Mesendoderm (in vitro differentiated cells): Measurements from ENCODE around the gene DUSP18.

ENCODE experiments used
- DNase-seq: peaks from one replicate; pipeline ENCODE4 v3.0.0; 2013
- H2AK5ac ChIP-seq: 2 replicates; pipeline ENCODE4 v1.6.1; 2013; ENCODE audit warnings: low read length, inconsistent platforms
- H2BK120ac ChIP-seq: 2 replicates; pipeline ENCODE4 v1.6.1; 2013; ENCODE audit warnings: low read depth, mild to moderate bottlenecking, low read length, moderate library complexity, mixed read lengths
- H2BK15ac ChIP-seq: replicated peaks from 2 replicates; pipeline ENCODE4 v1.6.1; 2013; ENCODE audit warnings: low read depth, mild to moderate bottlenecking, moderate library complexity
- H2BK5ac ChIP-seq: 2 replicates; pipeline ENCODE4 v1.6.1; 2013; ENCODE audit warnings: low read length, inconsistent platforms
- H3K18ac ChIP-seq: 2 replicates; pipeline ENCODE4 v1.6.1; 2013; ENCODE audit warnings: mild to moderate bottlenecking, low read length, mixed read lengths
- H3K23ac ChIP-seq: one replicate; pipeline ENCODE4 v1.6.1; 2013; ENCODE audit warnings: low read length
- H3K27ac ChIP-seq: 2 replicates; pipeline ENCODE4 v1.5.1; 2013; ENCODE audit warnings: low read depth, mild to moderate bottlenecking, inconsistent platforms, low read length, moderate library complexity
- H3K27me3 ChIP-seq: 2 replicates; pipeline ENCODE4 v1.6.1; 2013; ENCODE audit warnings: low read length, control low read depth, mild to moderate bottlenecking, inconsistent platforms; ENCODE audit not compliant: insufficient read depth, poor library complexity
- H3K36me3 ChIP-seq: 2 replicates; pipeline ENCODE4 v1.6.1; 2013; ENCODE audit warnings: low read length, inconsistent platforms; ENCODE audit not compliant: control insufficient read depth, insufficient read depth
- H3K4ac ChIP-seq: one replicate; pipeline ENCODE4 v1.6.1; 2013; ENCODE audit warnings: low read depth, mild to moderate bottlenecking, low read length, moderate library complexity
- H3K4me1 ChIP-seq: 2 replicates; pipeline ENCODE4 v1.6.1; 2013; ENCODE audit warnings: low read depth, low read length, inconsistent platforms; ENCODE audit not compliant: control insufficient read depth
- H3K4me2 ChIP-seq: 2 replicates; pipeline ENCODE4 v1.6.1; 2013; ENCODE audit warnings: low read length
- H3K4me3 ChIP-seq: 2 replicates; pipeline ENCODE4 v1.5.1; 2013; ENCODE audit warnings: mild to moderate bottlenecking, low read length
- H3K56ac ChIP-seq: one replicate; pipeline ENCODE4 v1.6.1; 2013; ENCODE audit warnings: low read length
- H3K79me1 ChIP-seq: 2 replicates; pipeline ENCODE4 v1.6.1; 2013; ENCODE audit warnings: low read length, inconsistent platforms
- H3K79me2 ChIP-seq: 2 replicates; pipeline ENCODE4 v1.6.1; 2013; ENCODE audit warnings: mild to moderate bottlenecking, low read length; ENCODE audit not compliant: control insufficient read depth, insufficient read depth
- H3K9ac ChIP-seq: 2 replicates; pipeline ENCODE4 v1.6.1; 2013; ENCODE audit warnings: low read length, inconsistent platforms
- H4K5ac ChIP-seq: one replicate; pipeline ENCODE4 v1.6.1; 2013; ENCODE audit warnings: low read length
- H4K8ac ChIP-seq: one replicate; pipeline ENCODE4 v1.6.1; 2013; ENCODE audit warnings: low read depth, mild to moderate bottlenecking, control low read depth, low read length, moderate library complexity
- WGBS: extraction: QIAGEN DNeasy Blood & Tissue Kit; methylation state at CpG from one replicate; pipeline ENCODE4 v1.1.7; 2013; ENCODE audit warnings: low lambda C conversion rate, missing lambda C conversion rate; ENCODE audit not compliant: insufficient coverage; ENCODE audit errors: extremely low coverage; 5-methylcytosine and 5-hydroxymethylcytosine counted together

DUSP18 gene

GRCh38 chr22:30643055-30643875, 24.4 kb downstream of the DUSP18 start:
- no peaks in the 10 kb centered on the region for H3K4me1 ChIP-seq
- WGBS = no CpG with 5 or more reads among the region's 16 CpGs
- no peak for DNase-seq

GRCh38 chr22:30640839-30641430, 26.7 kb downstream of the DUSP18 start:
- Histone ChIP-seq H3K4me3 (no peak overlapping the region), H3K56ac (no peak overlapping the region), H2BK5ac (no peak overlapping the region), H2AK5ac (no peak overlapping the region), H3K9ac (no peak overlapping the region), H4K5ac (no peak overlapping the region), H3K4me1 (no peaks in the 10 kb centered on the region), H3K27ac (no peak overlapping the region), H3K23ac (no peak overlapping the region), H3K27me3 (no peaks in the 10 kb centered on the region), H2BK120ac (no peak overlapping the region), H3K4ac (no peak overlapping the region), H3K79me2 (no peaks in the 10 kb centered on the region), H2BK15ac (no peak overlapping the region), H3K79me1 (no peaks in the 10 kb centered on the region), H3K36me3 (no peaks in the 10 kb centered on the region), H4K8ac (no peak overlapping the region), H3K4me2 (no peak overlapping the region), H3K18ac (no peak overlapping the region)
- WGBS = no CpG with 5 or more reads among the region's 4 CpGs
- no peak for DNase-seq

More at GRCh38 chr22:30643055-30643875, 24.4 kb downstream of the DUSP18 start:
- no peak overlapping the region for H3K4me2 ChIP-seq
- no peaks in the 10 kb centered on the region for H3K79me1 ChIP-seq
- H2BK5ac ChIP-seq = no peak overlapping the region
- no peak overlapping the region for H3K18ac ChIP-seq
- no peak overlapping the region for H4K5ac ChIP-seq
- no peak overlapping the region for H2BK120ac ChIP-seq
- no peak overlapping the region for H3K23ac ChIP-seq
- H2BK15ac ChIP-seq = no peak overlapping the region
- no peak overlapping the region for H3K56ac ChIP-seq
- H3K27me3 ChIP-seq = no peaks in the 10 kb centered on the region
- no peak overlapping the region for H3K9ac ChIP-seq
- no peak overlapping the region for H2AK5ac ChIP-seq
- no peaks in the 10 kb centered on the region for H3K36me3 ChIP-seq
- H3K4ac ChIP-seq = no peak overlapping the region
- H4K8ac ChIP-seq = no peak overlapping the region
- H3K27ac ChIP-seq = no peak overlapping the region
- no peaks in the 10 kb centered on the region for H3K79me2 ChIP-seq
- H3K4me3 ChIP-seq = no peak overlapping the region

GRCh38 chr22:30640361-30640760, 27.3 kb downstream of the DUSP18 start:
- H3K23ac ChIP-seq = no peak overlapping the region
- no peaks in the 10 kb centered on the region for H3K27me3 ChIP-seq
- no peaks in the 10 kb centered on the region for H3K36me3 ChIP-seq
- H4K8ac ChIP-seq = no peak overlapping the region
- no peak overlapping the region for H3K56ac ChIP-seq
- H4K5ac ChIP-seq = no peak overlapping the region
- WGBS = no CpG with 5 or more reads among the region's 4 CpGs
- no peak overlapping the region for H3K4ac ChIP-seq
- H3K27ac ChIP-seq = no peak overlapping the region
- no peak overlapping the region for H3K4me2 ChIP-seq
- no peaks in the 10 kb centered on the region for H3K79me1 ChIP-seq
- no peak overlapping the region for H3K4me3 ChIP-seq
- H3K9ac ChIP-seq = no peak overlapping the region
- no peaks in the 10 kb centered on the region for H3K79me2 ChIP-seq
- H2BK15ac ChIP-seq = no peak overlapping the region
- H3K4me1 ChIP-seq = no peaks in the 10 kb centered on the region
- DNase-seq = no peak
- H2BK5ac ChIP-seq = no peak overlapping the region
- no peak overlapping the region for H3K18ac ChIP-seq
- no peak overlapping the region for H2BK120ac ChIP-seq
- H2AK5ac ChIP-seq = no peak overlapping the region

- DNase-seq = peak; percentile 60
- no peaks in the 10 kb centered on the region for H3K4me1 ChIP-seq
- no peak overlapping the region for H3K9ac ChIP-seq
- H3K23ac ChIP-seq = no peak overlapping the region
- H3K56ac ChIP-seq = no peak overlapping the region
- no peak overlapping the region for H3K4me3 ChIP-seq
- H3K27ac ChIP-seq = no peak overlapping the region
- no peak overlapping the region for H4K5ac ChIP-seq
- no peak overlapping the region for H3K18ac ChIP-seq
- H3K79me2 ChIP-seq = no peaks in the 10 kb centered on the region
- no peaks in the 10 kb centered on the region for H3K79me1 ChIP-seq
- no peaks in the 10 kb centered on the region for H3K27me3 ChIP-seq
- H2BK15ac ChIP-seq = no peak overlapping the region
- H3K36me3 ChIP-seq = no peaks in the 10 kb centered on the region
- H2AK5ac ChIP-seq = no peak overlapping the region
- no peak overlapping the region for H2BK5ac ChIP-seq
- no peak overlapping the region for H2BK120ac ChIP-seq
- H3K4me2 ChIP-seq = no peak overlapping the region
- no peak overlapping the region for H4K8ac ChIP-seq
- WGBS = no CpG with 5 or more reads among the region's 1 CpG
- H3K4ac ChIP-seq = no peak overlapping the region
Measured at GRCh38 chr22:30637701-30638114, 30.0 kb downstream of the DUSP18 start.

- peak overlapping the region; percentile 89 for H3K56ac ChIP-seq
- no peak overlapping the region for H3K23ac ChIP-seq
- no peaks in the 10 kb centered on the region for H3K4me1 ChIP-seq
- H3K4me2 ChIP-seq = peak overlapping the region; percentile 63
- no peaks in the 10 kb centered on the region for H3K27me3 ChIP-seq
- H2BK120ac ChIP-seq = no peak overlapping the region
- H3K27ac ChIP-seq = no peak overlapping the region
- H2AK5ac ChIP-seq = no peak overlapping the region
- no peak overlapping the region for H2BK5ac ChIP-seq
- H3K9ac ChIP-seq = peak overlapping the region; percentile 81
- WGBS = no CpG with 5 or more reads among the region's 45 CpGs
- no peaks in the 10 kb centered on the region for H3K79me2 ChIP-seq
- H4K5ac ChIP-seq = no peak overlapping the region
- no peak overlapping the region for H3K4me3 ChIP-seq
- no peak overlapping the region for H3K4ac ChIP-seq
- no peak overlapping the region for H4K8ac ChIP-seq
- no peak overlapping the region for H2BK15ac ChIP-seq
- no peak for DNase-seq
- no peaks in the 10 kb centered on the region for H3K79me1 ChIP-seq
- no peak overlapping the region for H3K18ac ChIP-seq
- H3K36me3 ChIP-seq = no peaks in the 10 kb centered on the region
Measured at GRCh38 chr22:30636226-30637077, 31.2 kb downstream of the DUSP18 start.
